HCT116 (cell line): ENCODE measurements around the gene LY6G6C. TPM values are rescaled to one million over a fixed set of nuclear protein-coding genes. Genes with fewer than 3 reads are reported as not detected.

Experiments
- ATAC-seq: fragments of 200-7000 bp; cut with Tn5 transposase; 2 replicates; pipeline ENCODE4 v1.9.1; 2020; ENCODE audit warnings: mild to moderate bottlenecking, moderate library complexity
- BruUV-seq: library from RNA; stranded (reverse); fragments of 400-500 nt; replicated peaks from 2 replicates; lab custom pipeline; 2021; lab: Mats Ljungman, UMichigan
- CTCF ChIA-PET: fragments of 300-600 bp; sonication (Branson Sonifier 250); formaldehyde crosslinking; loops from one replicate; lab custom pipeline; 2021; ENCODE audit warnings: antibody characterized with exemption; lab: Charles Lee
- POLR2A ChIA-PET: fragments of 300-600, 350-600 bp; sonication (Branson Sonifier 250); formaldehyde crosslinking; loops from one replicate; lab custom pipeline; 2021; ENCODE audit warnings: antibody characterized with exemption; lab: Charles Lee
- RAD21 ChIA-PET, 2 experiments: fragments of 300-600 bp; sonication (Branson Sonifier 250); formaldehyde crosslinking; loops; one replicate each; lab custom pipeline; 2023; ENCODE audit warnings: low total read pairs in 2 of 2; ENCODE audit not compliant: uncharacterized antibody in 2 of 2, unreplicated experiment in 2 of 2, low non-redundant PET in 1 of 2; lab: Charles Lee
- DNase-seq: peaks from one replicate; pipeline ENCODE4 v3.0.0-alpha.2; 2010; ENCODE audit warnings: low read depth, low spot score
- H2AFZ ChIP-seq: fragments of 200-600 bp; shearing (Covaris generic), sonication (generic); 2 replicates; pipeline ENCODE4 v1.6.1; 2017; ENCODE audit warnings: low read depth, mixed run types, mixed read lengths, antibody characterized with exemption, low read length; ENCODE audit not compliant: poor library complexity, severe bottlenecking
- H3K27ac ChIP-seq: 2 replicates; pipeline ENCODE4 v1.5.1; 2012; ENCODE audit warnings: low read depth, low read length
- H3K27me3 ChIP-seq: fragments of 200-600 bp; sonication (generic); 2 replicates; pipeline ENCODE4 v1.6.1; 2016; ENCODE audit warnings: mixed run types, low read length, mixed read lengths; ENCODE audit not compliant: insufficient read depth
- H3K36me3 ChIP-seq, 2 experiments: fragments of 200-500 bp in 1 of 2; fragments of 200-600 bp in 1 of 2; sonication (Bioruptor generic) in 1 of 2; sonication (generic) in 1 of 2; 2 replicates each; pipeline versions ENCODE4 v1.5.1 to v1.6.1; 2014 to 2016; ENCODE audit warnings: low read length in 2 of 2, inconsistent platforms in 1 of 2, mixed read lengths in 1 of 2, mixed run types in 1 of 2; ENCODE audit not compliant: insufficient read depth in 2 of 2, control insufficient read depth in 1 of 2
- H3K4me1 ChIP-seq, 2 experiments: fragments of 200-600 bp in 1 of 2; sonication (generic) in 1 of 2; 2 replicates each; pipeline versions ENCODE4 v1.5.1 to v1.6.1; 2012 to 2017; ENCODE audit warnings: low read length in 2 of 2, inconsistent platforms in 1 of 2, mild to moderate bottlenecking in 1 of 2, mixed read lengths in 1 of 2, mixed run types in 1 of 2, moderate library complexity in 1 of 2; ENCODE audit not compliant: insufficient read depth in 2 of 2, control insufficient read depth in 1 of 2
- H3K4me2 ChIP-seq: fragments of 200-600 bp; sonication (generic); 2 replicates; pipeline ENCODE4 v1.6.1; 2017; ENCODE audit warnings: mixed run types, low read length, mixed read lengths
- H3K4me3 ChIP-seq, 2 experiments: fragments of 200-600 bp in 1 of 2; sonication (generic) in 1 of 2; replicated peaks in 1 of 2; 2 replicates each; pipeline ENCODE4 v1.5.1; 2011 to 2016; ENCODE audit warnings: low read length in 2 of 2, control low read depth in 1 of 2, low read depth in 1 of 2, mild to moderate bottlenecking in 1 of 2, mixed read lengths in 1 of 2, mixed run types in 1 of 2
- H3K79me2 ChIP-seq: fragments of 200-600 bp; sonication (generic); 2 replicates; pipeline ENCODE4 v1.6.1; 2017; ENCODE audit warnings: mild to moderate bottlenecking, mixed run types, low read length, moderate library complexity, mixed read lengths; ENCODE audit not compliant: insufficient read depth
- H3K9ac ChIP-seq: fragments of 200-600 bp; sonication (generic); 2 replicates; pipeline ENCODE4 v1.6.1; 2016; ENCODE audit warnings: low read length, mixed read lengths
- H3K9me2 ChIP-seq: fragments of 200-600 bp; sonication (generic), shearing (Covaris generic); 2 replicates; pipeline ENCODE4 v1.6.1; 2017; ENCODE audit warnings: mixed run types, mild to moderate bottlenecking, moderate library complexity; ENCODE audit not compliant: insufficient read depth
- H3K9me3 ChIP-seq, 2 experiments: fragments of 200-500 bp in 1 of 2; fragments of 200-600 bp in 1 of 2; sonication (Bioruptor generic) in 1 of 2; sonication (generic) in 1 of 2; 2 replicates each; pipeline ENCODE4 v1.6.1; 2014 to 2017; ENCODE audit warnings: low read length in 2 of 2, mixed read lengths in 2 of 2, inconsistent platforms in 1 of 2, low read depth in 1 of 2, mild to moderate bottlenecking in 1 of 2, mixed run types in 1 of 2, moderate library complexity in 1 of 2; ENCODE audit not compliant: control insufficient read depth in 1 of 2, insufficient read depth in 1 of 2
- H4K20me1 ChIP-seq: fragments of 200-600 bp; sonication (generic), shearing (Covaris generic); 2 replicates; pipeline ENCODE4 v1.6.1; 2017; ENCODE audit warnings: mixed run types, mild to moderate bottlenecking, moderate library complexity; ENCODE audit not compliant: insufficient read depth
- ATF3 ChIP-seq: IDR thresholded peaks from 2 replicates; pipeline ENCODE4 v1.6.1; 2012
- CEBPB ChIP-seq: IDR thresholded peaks from 2 replicates; pipeline ENCODE4 v1.6.1; 2012; ENCODE audit warnings: low read depth
- ELF1 ChIP-seq: IDR thresholded peaks from 2 replicates; pipeline ENCODE4 v1.6.1; 2012; ENCODE audit warnings: low read depth, borderline replicate concordance
- EZH2phosphoT487 ChIP-seq: fragments of 200-600 bp; IDR thresholded peaks from 2 replicates; pipeline ENCODE4 v1.6.1; 2018; ENCODE audit warnings: antibody characterized with exemption, borderline replicate concordance
- POLR2A ChIP-seq: IDR thresholded peaks from 2 replicates; pipeline ENCODE4 v1.7.0; 2011; ENCODE audit warnings: borderline replicate concordance; ENCODE audit not compliant: insufficient read depth, insufficient read length; ENCODE audit errors: extremely low read depth
- SP1 ChIP-seq: IDR thresholded peaks from 2 replicates; pipeline ENCODE4 v1.6.1; 2012; ENCODE audit warnings: low read depth
- YY1 ChIP-seq: IDR thresholded peaks from 2 replicates; pipeline ENCODE4 v1.6.1; 2011; ENCODE audit warnings: low read length, low read depth, moderate library complexity, mild to moderate bottlenecking; ENCODE audit not compliant: insufficient replicate concordance; ENCODE audit errors: extremely low read depth
- ZBTB33 ChIP-seq: IDR thresholded peaks from 2 replicates; pipeline ENCODE4 v1.6.1; 2011; ENCODE audit warnings: mild to moderate bottlenecking, low read length, moderate library complexity; ENCODE audit not compliant: insufficient replicate concordance; ENCODE audit errors: extremely low read depth
- ZFX ChIP-seq: fragments of 450-650 bp; IDR thresholded peaks from 2 replicates; pipeline ENCODE4 v1.6.1; 2017
- intact Hi-C: fragments of 100-400 bp; cut with micrococcal nuclease; formaldehyde crosslinking; loops from 2 replicates; pipeline ENCODE4 v1.10.0; 2022
- total RNA-seq: library from RNA; stranded (reverse); gene quantifications from one replicate; pipeline ENCODE4 v1.2.1, GENCODE V29; 2021; ENCODE audit not compliant: unreplicated experiment
- TF ChIP-seq, protein P1 (sequence below), 3 experiments: fragments of 200-600 bp in 1 of 3; sonication (generic) in 1 of 3; IDR thresholded peaks in 2 of 3; conservative IDR thresholded peaks in 1 of 3; 2 replicates each; pipeline ENCODE4 v1.5.1; 2012 to 2017; ENCODE audit warnings: low read depth in 2 of 3, low read length in 2 of 3, antibody characterized with exemption in 1 of 3, borderline replicate concordance in 1 of 3, control low read depth in 1 of 3, mild to moderate bottlenecking in 1 of 3, mixed read lengths in 1 of 3, mixed run types in 1 of 3, moderate library complexity in 1 of 3; ENCODE audit not compliant: insufficient read depth in 1 of 3

Gene LY6G6C
- total RNA-seq, 1 experiment from 2014 or later = 0.54 TPM

DNA sequence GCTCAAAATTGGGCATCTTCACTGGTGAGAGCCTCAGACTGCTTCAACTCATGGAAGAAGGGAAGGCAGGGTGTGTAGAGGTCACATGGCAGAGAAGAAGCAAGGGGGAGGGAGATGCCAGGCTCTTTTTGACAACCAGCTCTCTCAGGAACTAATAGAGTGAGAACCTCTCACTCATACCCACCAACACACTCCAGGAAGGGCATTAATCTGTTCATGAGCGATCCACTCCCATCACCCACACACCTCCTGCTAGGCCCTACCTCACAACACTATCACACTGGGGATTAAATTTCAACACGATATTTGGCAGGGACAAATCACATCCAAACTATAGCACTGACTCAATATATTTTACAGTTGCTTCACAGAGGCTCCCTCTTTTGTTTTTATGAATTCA is 20.3 kb upstream of the LY6G6C start (continued):
- TF ChIP-seq ATF3 (no peak), ZFX (no peak), SP1 (no peak), POLR2A (no peak), ZBTB33 (no peak)

DNA sequence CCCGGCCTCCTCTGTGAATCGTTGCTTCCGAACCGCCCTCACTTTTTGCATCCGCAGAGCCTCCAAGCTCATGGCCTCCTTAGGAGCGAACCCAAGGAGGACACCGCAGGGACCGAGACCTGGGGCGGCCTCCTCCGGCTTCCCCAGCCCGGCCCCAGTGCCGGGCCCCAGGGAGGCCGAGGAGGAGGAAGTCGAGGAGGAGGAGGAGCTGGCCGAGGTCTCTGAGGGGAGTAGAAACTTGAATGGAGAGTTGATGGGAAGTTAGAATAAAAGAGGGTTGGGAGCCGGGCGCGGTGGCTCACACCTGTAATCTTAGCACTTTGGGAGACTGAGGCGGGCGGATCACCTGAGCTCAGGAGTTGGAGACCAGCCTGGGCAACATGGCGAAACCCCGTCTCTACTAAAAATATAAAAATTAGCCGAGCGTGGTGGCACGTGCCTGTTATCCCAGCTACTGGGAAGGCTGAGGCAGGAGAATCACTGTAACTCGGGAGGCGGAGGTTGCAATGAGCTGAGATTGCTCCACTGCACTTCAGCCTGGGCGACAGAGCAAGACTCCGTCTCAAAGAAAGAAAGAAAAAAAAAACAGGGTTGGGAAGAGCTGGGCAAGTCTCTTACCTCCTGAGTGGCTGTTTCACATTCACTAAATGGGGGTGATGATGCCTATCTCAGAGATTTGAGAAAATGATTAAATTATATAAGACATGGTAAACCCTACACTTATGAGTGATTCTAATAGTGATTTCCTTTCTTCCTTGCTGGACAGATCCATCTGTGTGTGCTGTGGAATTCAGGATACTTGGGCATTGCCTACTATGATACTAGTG is 19.1 kb upstream of the LY6G6C start:
- CTCF ChIA-PET = interaction anchor here (3.6 kb wide), 1 partner anchor 29 kb away, joined by 25 read pairs; no protein-coding TSS in a partner anchor
- TF ChIP-seq ELF1 = no peak
- peak; percentile 57; the same call in 1 of the 2 replicates for TF ChIP-seq ZFX
- TF ChIP-seq CEBPB = no peak
- TF ChIP-seq, protein P1, sequence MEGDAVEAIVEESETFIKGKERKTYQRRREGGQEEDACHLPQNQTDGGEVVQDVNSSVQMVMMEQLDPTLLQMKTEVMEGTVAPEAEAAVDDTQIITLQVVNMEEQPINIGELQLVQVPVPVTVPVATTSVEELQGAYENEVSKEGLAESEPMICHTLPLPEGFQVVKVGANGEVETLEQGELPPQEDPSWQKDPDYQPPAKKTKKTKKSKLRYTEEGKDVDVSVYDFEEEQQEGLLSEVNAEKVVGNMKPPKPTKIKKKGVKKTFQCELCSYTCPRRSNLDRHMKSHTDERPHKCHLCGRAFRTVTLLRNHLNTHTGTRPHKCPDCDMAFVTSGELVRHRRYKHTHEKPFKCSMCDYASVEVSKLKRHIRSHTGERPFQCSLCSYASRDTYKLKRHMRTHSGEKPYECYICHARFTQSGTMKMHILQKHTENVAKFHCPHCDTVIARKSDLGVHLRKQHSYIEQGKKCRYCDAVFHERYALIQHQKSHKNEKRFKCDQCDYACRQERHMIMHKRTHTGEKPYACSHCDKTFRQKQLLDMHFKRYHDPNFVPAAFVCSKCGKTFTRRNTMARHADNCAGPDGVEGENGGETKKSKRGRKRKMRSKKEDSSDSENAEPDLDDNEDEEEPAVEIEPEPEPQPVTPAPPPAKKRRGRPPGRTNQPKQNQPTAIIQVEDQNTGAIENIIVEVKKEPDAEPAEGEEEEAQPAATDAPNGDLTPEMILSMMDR (IDR thresholded peaks at IDR 0.05 in 2 of 3, conservative IDR thresholded peaks at IDR 0.05 in 1 of 3; ENCODE audit: borderline replicate concordance in 1 of 3, insufficient read depth in 1 of 3, low read depth in 2 of 3, low read length in 2 of 3) = no peak
- TF ChIP-seq YY1 = no peak
- TF ChIP-seq EZH2phosphoT487 = no peak
- H3K79me2 ChIP-seq = peaks cover 32% of the 10 kb centered on the region
- peak overlapping the region; percentile 99 for H3K27ac ChIP-seq
- no peaks in the 10 kb centered on the region for H3K9me3 ChIP-seq
- H3K4me3 ChIP-seq = peak overlapping the region; percentile 86 to 92
- ATAC-seq (no peak), DNase-seq (no peak)
- no peaks in the 10 kb centered on the region for H4K20me1 ChIP-seq
- POLR2A ChIA-PET = interaction anchor here (1.1 to 4.3 kb wide), 6 partner anchors 38 to 122 kb away, joined by 3 to 21 read pairs (median 4); partner anchors contain the start of genes ABHD16A, C6orf47, GPANK1 and HSPA1B
- peaks cover 35 to 51% of the 10 kb centered on the region in 2 experiments for H3K4me1 ChIP-seq
- H3K4me2 ChIP-seq = peak overlapping the region; percentile 97
- no peaks in the 10 kb centered on the region for H3K27me3 ChIP-seq
- H3K36me3 ChIP-seq = peaks cover 16 to 33% of the 10 kb centered on the region in 2 experiments; a peak in 3 of 4 replicates
- H3K9ac ChIP-seq = peak overlapping the region; percentile 99
- no peak overlapping the region for H2AFZ ChIP-seq
- RAD21 ChIA-PET = interaction anchor here in 1 of 2 experiments (0.6 kb wide), 1 partner anchor 35 kb away, joined by 5 read pairs; no protein-coding TSS in a partner anchor
- no peaks in the 10 kb centered on the region for H3K9me2 ChIP-seq
- BruUV-seq = no TSS peak
- intact Hi-C loops = no loop called here
